HT1080 (cell line): ENCODE data around the gene MYO1E. TPM values are rescaled to one million over a fixed set of nuclear protein-coding genes. Genes with fewer than 3 reads are reported as not detected.

Experiments used
- DNase-seq: peaks from one replicate; pipeline ENCODE4 v3.0.0-alpha.2; 2015; ENCODE audit warnings: low read depth
- total RNA-seq: library from RNA; depleted of rRNA; stranded (reverse); fragments of >200 nt; shearing (Covaris generic); gene quantifications from 2 replicates; pipeline ENCODE4 v1.2.3, GENCODE V29; 2014

The MYO1E gene
- total RNA-seq, 1 experiment from 2014 or later, result 20.2 TPM

- no peak for DNase-seq
Observed at GRCh38 chr15:59321000-59321689, 51.5 kb downstream of the MYO1E start.

GRCh38 chr15:59317211-59317610, 55.5 kb downstream of the MYO1E start:
- DNase-seq, result no peak

DNA sequence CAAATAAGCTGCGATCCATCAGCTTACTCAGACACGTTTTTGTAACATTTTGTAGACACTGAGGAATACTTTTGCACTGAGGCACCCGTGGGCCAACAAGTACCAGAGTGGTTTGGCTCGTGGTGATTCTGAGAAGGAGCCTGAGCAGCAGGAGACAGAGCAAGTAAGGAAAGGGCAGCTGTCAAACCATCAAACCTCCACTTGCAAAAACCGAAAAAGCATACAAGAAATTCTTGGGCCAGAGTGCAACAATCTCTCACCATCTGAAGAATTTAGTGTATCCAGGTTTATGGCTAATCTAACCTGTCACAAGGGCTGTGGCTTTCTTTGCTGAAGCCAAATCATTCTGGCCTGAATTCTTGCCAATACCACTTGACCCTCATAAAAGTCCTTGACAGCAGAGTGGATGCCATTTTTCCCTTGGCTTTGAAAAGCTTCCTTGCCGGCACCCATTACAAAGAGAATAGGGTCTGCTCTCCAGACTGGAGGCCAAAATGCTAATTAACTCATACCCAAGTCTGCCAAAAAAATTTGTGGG, 56.7 kb downstream of the MYO1E start:
- DNase-seq, result no peak

DNA sequence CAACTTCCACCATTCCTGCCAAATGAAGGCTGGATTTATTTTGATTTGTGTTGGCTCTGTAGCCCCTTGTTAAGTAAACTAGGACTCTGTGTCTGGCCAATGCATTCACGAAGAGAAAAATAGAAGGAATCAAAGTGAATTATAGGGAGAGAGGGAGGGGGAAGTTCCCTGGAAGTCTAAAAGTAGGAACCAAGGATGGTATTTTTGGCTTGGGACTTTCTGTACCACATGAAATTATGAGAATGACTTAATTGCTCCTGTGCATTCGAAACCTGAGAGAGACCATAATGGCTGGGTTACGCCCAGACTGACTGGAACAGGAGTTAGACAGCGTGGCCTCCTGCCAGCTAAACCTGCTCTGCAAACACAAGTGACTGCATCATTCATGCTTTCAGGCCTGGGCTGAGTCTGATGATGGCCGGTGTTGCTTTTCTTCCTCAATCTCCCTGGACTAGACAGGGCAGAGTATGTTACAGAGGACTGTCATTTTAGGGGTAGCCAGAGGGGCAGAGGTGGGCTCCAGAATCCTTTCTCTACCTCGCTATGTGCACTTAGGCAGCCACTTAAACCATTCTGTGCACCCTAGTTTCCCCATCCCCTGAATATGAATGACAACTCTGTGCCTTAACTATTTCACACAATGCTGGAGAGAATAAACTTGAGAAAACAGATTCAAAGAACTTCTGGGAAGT, 58.9 kb downstream of the MYO1E start:
- DNase-seq, result peak; percentile 36

DNA sequence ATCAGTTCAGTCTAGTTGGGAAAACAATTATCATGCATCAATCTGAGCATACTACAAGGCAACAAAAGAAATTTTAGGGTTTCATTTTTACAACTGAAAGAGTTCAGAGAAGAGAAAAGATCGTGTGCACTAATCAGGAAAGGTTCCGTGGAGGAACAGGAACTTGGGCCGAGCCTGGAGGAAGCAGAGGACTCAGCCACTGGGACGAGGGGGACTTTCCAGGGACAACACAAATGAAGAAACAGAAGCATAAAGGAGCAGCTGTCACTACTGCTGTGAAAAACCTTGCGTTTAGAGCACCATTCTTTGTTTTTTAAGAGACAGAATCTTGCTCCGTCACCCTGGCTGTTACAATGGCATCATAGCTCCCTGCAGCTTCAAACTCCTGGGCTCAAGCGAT, 60.5 kb downstream of the MYO1E start:
- DNase-seq, result no peak

- DNase-seq, result no peak
Observed at GRCh38 chr15:59311195-59311594, 61.5 kb downstream of the MYO1E start.

DNA sequence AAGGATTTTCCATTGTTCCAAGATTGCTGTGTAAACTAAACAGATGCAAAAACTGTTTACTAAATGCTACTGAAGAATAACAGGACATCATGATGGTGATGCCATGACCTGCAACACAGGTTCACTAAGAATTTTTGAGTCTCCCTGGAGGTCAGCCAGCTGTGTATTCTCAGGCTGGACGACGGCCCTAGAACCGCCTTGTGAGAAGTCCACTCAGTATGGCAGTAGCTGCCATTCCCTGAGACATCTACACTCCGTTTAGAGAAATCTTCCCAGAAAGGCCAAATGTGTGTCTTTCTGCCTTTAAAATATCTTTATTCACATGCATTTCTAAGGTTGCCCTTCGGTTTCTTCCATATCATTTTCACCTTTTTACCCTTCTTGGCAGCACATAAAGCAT, 63.3 kb downstream of the MYO1E start:
- DNase-seq, result no peak

- no peak for DNase-seq
Observed at GRCh38 chr15:59307165-59307537, 65.5 kb downstream of the MYO1E start.

DNA sequence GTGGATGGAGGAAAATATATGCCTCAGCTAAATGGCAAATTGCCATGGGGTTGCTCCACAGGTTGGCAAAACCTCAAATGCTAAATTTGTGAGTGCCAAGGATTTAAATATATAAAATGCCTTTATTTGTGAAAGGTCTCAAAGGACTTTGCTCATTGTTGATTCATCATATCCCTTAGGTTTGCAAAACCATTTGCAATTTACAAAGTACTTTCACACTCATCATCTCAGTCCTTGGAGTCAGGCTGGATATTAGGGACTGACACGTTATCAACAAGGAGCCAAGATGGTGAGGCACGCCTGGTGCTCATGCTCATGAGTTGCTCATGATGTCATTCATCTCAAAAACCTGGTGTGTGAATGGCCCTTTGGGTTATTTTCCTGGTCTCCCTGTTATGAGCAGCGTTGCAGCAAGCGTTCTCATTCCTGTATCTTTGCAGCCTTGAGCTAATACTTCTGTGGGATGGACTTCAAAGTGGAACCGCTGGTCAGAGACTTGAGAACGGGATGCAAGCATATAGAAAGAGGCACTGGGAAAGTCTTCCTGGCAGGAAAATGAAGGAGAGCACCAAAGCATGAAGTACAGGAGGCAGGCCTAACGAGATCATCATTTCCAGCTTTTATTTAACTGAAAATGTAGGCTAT, 66.0 kb downstream of the MYO1E start:
- no peak for DNase-seq

GRCh38 chr15:59304807-59305206, 67.9 kb downstream of the MYO1E start:
- DNase-seq, result no peak

DNA sequence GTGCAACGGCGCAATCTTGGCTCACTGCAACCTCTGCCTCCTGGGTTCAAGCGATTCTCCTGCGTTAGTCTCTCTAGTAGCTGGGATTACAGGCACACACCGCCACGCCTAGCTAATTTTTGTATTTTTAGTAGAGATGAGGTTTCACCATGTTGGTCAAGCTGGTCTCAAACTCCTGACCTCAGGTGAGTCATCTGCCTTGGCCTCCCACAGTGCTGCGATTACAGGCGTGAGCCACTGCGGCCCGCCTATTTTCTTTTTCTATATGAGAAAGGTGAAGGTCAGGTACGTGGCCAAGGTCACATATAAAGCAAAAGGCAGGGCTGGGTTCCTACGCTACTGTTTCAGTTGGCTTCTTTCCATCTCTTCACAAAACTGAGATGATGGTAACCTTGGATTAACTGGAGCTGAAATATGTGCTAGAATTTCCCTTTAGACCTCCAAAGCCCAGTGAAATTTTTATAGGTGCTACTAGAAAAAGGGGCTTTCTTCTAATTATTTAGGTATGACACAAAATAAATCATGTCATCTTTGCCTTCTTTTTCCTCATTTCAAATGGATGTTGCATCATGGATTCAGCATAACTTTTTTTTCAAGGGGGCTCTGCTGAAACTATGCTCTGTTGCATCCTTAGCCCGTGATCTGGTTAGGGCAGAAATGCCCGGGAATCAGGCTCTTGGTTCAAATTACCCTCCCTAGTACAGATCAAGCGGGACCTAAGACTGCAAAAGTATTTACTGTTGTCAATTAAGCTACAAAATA, 68.5 kb downstream of the MYO1E start:
- DNase-seq, result peak; percentile 71

- no peak for DNase-seq
Observed at GRCh38 chr15:59303633-59304032, 69.0 kb downstream of the MYO1E start.

DNA sequence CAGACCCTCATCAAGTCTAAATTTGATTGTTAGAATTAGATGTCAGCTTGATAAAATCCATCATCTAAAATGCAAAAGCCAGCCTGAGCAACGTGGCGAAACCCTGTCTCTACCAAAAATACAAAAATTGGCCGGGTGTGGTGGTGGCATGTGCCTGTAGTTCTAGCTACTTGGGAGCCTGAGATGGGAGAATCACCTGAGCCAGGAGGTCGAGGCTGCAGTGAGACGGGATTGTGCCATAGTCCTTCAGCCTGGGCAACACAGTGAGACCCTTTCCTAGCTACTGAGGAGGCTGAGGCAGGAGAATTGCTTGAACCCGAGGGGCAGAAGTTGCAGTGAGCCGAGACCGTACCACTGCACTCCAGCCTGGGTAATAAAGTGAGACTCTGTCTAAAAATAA, 69.5 kb downstream of the MYO1E start:
- DNase-seq, result no peak

- DNase-seq, result no peak
Observed at GRCh38 chr15:59301527-59301926, 71.1 kb downstream of the MYO1E start.

DNA sequence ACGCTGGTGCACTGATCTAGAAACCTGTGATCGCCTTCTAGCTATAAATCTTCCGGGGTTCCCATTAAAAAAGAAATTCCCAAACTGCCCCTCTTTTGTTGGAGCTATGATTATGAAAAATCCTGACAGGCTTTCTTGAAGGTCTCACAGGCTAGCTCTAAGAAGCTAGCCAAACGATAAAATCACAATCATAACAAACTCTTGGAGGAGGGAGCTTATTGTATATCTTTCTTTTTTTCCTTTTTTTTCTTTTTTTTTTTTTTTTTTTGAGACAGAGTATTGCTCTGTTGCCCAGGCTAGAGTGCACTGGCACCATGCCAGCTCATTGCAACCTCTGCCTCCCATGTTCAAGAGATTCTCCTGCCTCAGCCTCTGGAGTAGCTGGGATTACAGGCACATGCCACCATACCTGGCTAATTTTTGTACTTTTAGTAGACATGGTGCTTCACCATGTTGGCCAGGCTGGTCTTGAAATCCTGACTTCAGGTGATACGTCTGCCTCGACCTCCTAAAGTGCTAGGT, 72.0 kb downstream of the MYO1E start:
- DNase-seq, result no peak

DNA sequence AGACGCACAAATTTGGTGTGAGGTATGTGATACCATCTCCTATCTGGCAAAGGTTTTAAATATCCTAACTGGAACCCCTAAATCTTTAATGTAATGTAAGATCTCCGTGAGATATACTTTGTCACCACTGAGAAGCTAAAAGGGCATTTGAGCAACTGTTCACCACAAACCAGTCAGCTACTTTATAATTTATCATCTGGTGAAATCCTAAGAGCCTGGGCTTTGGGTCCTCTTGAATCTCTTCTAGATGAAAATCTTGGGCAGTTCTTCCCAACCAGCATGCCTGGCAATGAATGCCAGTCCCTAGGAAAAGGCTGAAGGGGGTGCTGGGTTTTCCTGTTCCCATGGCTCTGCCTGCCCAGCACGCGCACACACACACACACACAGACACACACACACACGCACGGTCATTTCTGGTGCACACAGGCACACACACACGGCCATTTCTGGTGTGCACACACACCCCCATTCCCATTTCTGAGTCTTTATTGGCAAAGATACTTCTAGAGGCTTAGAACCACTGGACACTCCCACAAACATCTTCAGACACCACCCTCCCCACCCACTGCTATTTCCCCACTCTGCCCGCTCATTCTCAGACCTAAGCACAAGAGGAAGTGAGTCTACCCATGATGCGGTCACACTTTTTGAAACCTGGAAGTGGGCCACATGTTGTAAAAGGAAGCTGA, 72.6 kb downstream of the MYO1E start:
- peak; percentile 98 for DNase-seq

DNA sequence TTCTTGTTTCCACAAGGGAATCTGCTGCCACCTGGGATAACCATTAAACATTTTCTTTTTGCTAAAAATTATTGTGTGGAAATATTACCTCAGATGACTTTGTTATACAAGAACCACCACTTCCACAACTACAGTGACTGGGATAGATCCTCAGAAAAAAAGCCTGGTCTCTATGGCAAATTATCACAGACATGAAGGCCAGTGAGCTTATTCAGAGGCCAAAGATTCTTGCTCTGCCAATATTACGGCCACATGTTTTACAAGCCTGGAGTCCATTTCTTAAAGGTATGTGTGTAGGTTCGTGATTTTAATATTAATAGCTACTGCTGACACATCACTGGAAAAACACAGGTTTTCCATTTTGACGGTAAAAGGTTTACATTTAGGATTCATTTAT, 73.8 kb downstream of the MYO1E start:
- DNase-seq, result no peak

GRCh38 chr15:59298225-59298853, 74.3 kb downstream of the MYO1E start:
- no peak for DNase-seq

GRCh38 chr15:59296181-59296617, 76.5 kb downstream of the MYO1E start:
- peak; percentile 82 for DNase-seq

DNA sequence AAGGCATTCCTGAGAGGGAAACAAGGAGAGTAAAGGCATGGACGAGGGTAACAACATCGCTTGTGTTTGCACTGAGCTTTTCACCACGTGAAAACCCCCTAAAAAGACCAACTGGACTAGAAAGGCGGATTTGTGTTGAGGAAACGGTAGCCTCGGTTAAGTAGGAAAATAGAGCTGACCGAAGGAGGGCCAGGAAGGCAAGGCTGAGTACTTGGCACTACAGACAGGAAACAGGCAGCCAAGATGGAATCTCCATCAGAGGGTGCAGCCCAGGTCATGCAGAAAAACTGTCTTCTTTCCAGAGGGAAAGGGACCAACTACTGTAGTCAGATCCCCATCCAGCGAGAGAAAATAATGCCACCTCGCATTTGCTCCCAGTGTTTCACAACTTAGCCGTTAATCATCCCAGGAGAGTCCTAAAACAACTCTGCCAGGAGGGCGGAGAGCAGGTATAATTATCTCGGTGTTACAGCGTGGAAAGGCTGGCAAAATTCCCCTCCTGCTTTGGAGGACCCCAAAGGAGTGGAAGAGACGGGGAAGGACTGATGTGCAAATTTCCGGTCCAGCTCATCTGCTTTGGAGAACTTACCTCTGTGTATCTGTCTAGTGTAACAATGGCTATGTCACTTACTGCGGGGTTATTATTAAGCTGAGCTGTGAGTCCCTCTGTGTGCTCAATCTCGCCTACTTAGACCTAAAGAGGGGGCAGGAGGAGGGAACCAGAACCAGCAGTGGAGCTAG, 77.2 kb downstream of the MYO1E start:
- DNase-seq, result no peak
